Activated CD8-positive, alpha-beta memory T cell treated with anti-CD3 and anti-CD28 coated beads for 1 hour (primary cell): ENCODE data around the gene KISS1R.

Experiments
- DNase-seq, 2 donors: peaks; one replicate each; pipeline ENCODE4 v3.0.0-alpha.2; 2020; ENCODE audit warnings: low read depth in 1 of 2; ENCODE audit errors: extremely low read depth in 1 of 2

KISS1R gene

GRCh38 chr19:966485-967088 is 49.5 kb downstream of the KISS1R start:
- DNase-seq: no peak
